Spleen (tissue), 3 donors: ENCODE measurements around the gene MUC3A.
"Not testable (repeated sequence)": the region's sequence is repeated elsewhere in the genome, so short reads cannot be mapped to it uniquely, and the experiment has no call there.

Experiments used
- POLR2A ChIP-seq, 3 donors: fragments of 450-650 bp; IDR thresholded peaks; one replicate each; pipeline ENCODE4 v1.5.1; 2017; ENCODE audit warnings: antibody characterized with exemption in 3 of 3, mild to moderate bottlenecking in 1 of 3
- POLR2AphosphoS5 ChIP-seq, 3 donors: sonication (generic); formaldehyde crosslinking; IDR thresholded peaks; one replicate each; pipeline ENCODE4 v1.5.1; 2017; ENCODE audit warnings: antibody characterized with exemption in 3 of 3

- TF ChIP-seq POLR2A, POLR2AphosphoS5 (IDR thresholded peaks at IDR 0.05): not testable (repeated sequence)
Measured at GRCh38 chr7:100984241-100984918, 35.0 kb downstream of the MUC3A start.
